Neutrophil (primary cell): ENCODE results near the gene KCNT1.

ENCODE experiments used
- H3K27ac ChIP-seq: fragments of 200-600 bp; sonication (generic); 2 replicates; pipeline ENCODE4 v1.5.1; 2016; ENCODE audit warnings: mild to moderate bottlenecking, moderate library complexity
- H3K27me3 ChIP-seq: fragments of 200-600 bp; sonication (generic); 2 replicates; pipeline ENCODE4 v1.6.0; 2016; ENCODE audit warnings: mild to moderate bottlenecking
- H3K36me3 ChIP-seq: fragments of 200-600 bp; sonication (generic); 2 replicates; pipeline ENCODE4 v1.5.1; 2017
- H3K4me1 ChIP-seq, 2 experiments: fragments of 200-600 bp in 1 of 2; sonication (generic) in 1 of 2; 1 replicate in 1 of 2; 2 replicates in 1 of 2; pipeline versions ENCODE4 v1.5.1 to v1.6.1; 2013 to 2016; ENCODE audit warnings: low read depth in 1 of 2, low read length in 1 of 2, mild to moderate bottlenecking in 1 of 2, moderate library complexity in 1 of 2; ENCODE audit not compliant: control insufficient read depth in 1 of 2, insufficient read depth in 1 of 2
- H3K4me3 ChIP-seq, 2 experiments: fragments of 200-600 bp in 1 of 2; sonication (generic) in 1 of 2; 1 replicate in 1 of 2; 2 replicates in 1 of 2; pipeline ENCODE4 v1.5.1; 2013 to 2016; ENCODE audit warnings: low read depth in 1 of 2, low read length in 1 of 2, mild to moderate bottlenecking in 1 of 2, moderate library complexity in 1 of 2
- H3K9me3 ChIP-seq: fragments of 200-600 bp; sonication (generic); 2 replicates; pipeline ENCODE4 v1.5.1; 2016
- CTCF ChIP-seq: fragments of 200-600 bp; sonication (generic); IDR thresholded peaks from 2 replicates; pipeline ENCODE4 v1.5.1; 2016; ENCODE audit warnings: antibody characterized with exemption

The KCNT1 gene

GRCh38 chr9:135780086-135780485, 78.1 kb downstream of the KCNT1 start:
- H3K27ac ChIP-seq: no peak overlapping the region
- no peaks in the 10 kb centered on the region for H3K9me3 ChIP-seq
- H3K4me3 ChIP-seq: no peak overlapping the region
- H3K36me3 ChIP-seq: no peaks in the 10 kb centered on the region
- no peaks in the 10 kb centered on the region for H3K27me3 ChIP-seq
- no peaks in the 10 kb centered on the region for H3K4me1 ChIP-seq
- TF ChIP-seq CTCF: no peak

- H3K4me3 ChIP-seq: no peak overlapping the region
- H3K4me1 ChIP-seq: no peaks in the 10 kb centered on the region
- no peaks in the 10 kb centered on the region for H3K27me3 ChIP-seq
- H3K36me3 ChIP-seq: no peaks in the 10 kb centered on the region
- no peak overlapping the region for H3K27ac ChIP-seq
- no peaks in the 10 kb centered on the region for H3K9me3 ChIP-seq
- no peak for TF ChIP-seq CTCF
These were observed 78.6 kb downstream of the KCNT1 start for GRCh38 chr9:135780626-135781025.

GRCh38 chr9:135782946-135783345, 81.0 kb downstream of the KCNT1 start:
- no peak overlapping the region for H3K27ac ChIP-seq
- no peaks in the 10 kb centered on the region for H3K4me1 ChIP-seq
- H3K27me3 ChIP-seq: no peaks in the 10 kb centered on the region
- no peak for TF ChIP-seq CTCF
- H3K36me3 ChIP-seq: no peaks in the 10 kb centered on the region
- no peak overlapping the region for H3K4me3 ChIP-seq
- no peaks in the 10 kb centered on the region for H3K9me3 ChIP-seq

- no peaks in the 10 kb centered on the region for H3K27me3 ChIP-seq
- no peak overlapping the region for H3K27ac ChIP-seq
- no peak overlapping the region for H3K4me3 ChIP-seq
- H3K4me1 ChIP-seq: no peaks in the 10 kb centered on the region
- TF ChIP-seq CTCF: no peak
- H3K36me3 ChIP-seq: no peaks in the 10 kb centered on the region
- H3K9me3 ChIP-seq: no peaks in the 10 kb centered on the region
These were observed 81.7 kb downstream of the KCNT1 start for GRCh38 chr9:135783540-135784245.

GRCh38 chr9:135785013-135785575, 83.1 kb downstream of the KCNT1 start:
- Histone ChIP-seq H3K4me1 (no peaks in the 10 kb centered on the region), H3K27me3 (no peaks in the 10 kb centered on the region), H3K9me3 (no peaks in the 10 kb centered on the region), H3K27ac (no peak overlapping the region), H3K36me3 (no peaks in the 10 kb centered on the region), H3K4me3 (no peak overlapping the region)
- TF ChIP-seq CTCF: no peak
